Epithelial cell of esophagus (primary cell): ENCODE data around the gene THSD4.
"Not testable (repeated sequence)": the region's sequence is repeated elsewhere in the genome, so short reads cannot be mapped to it uniquely, and the experiment has no call there.

Source experiments
- DNase-seq: peaks from one replicate; pipeline ENCODE4 v3.0.0; 2010; ENCODE audit warnings: low read depth
- H3K4me3 ChIP-seq: 2 replicates; pipeline ENCODE4 v1.5.1; 2011; ENCODE audit warnings: mild to moderate bottlenecking, low read length, control low read depth
- TF ChIP-seq, protein P1 (sequence below): IDR thresholded peaks from 2 replicates; pipeline ENCODE4 v1.5.1; 2011; ENCODE audit warnings: low read depth, mild to moderate bottlenecking, low read length, control low read depth, inconsistent platforms; ENCODE audit not compliant: insufficient read depth; ENCODE audit errors: missing control alignments

THSD4 gene

GRCh38 chr15:71659730-71660067 is 544.4 kb downstream of the THSD4 start:
- TF ChIP-seq, protein P1, sequence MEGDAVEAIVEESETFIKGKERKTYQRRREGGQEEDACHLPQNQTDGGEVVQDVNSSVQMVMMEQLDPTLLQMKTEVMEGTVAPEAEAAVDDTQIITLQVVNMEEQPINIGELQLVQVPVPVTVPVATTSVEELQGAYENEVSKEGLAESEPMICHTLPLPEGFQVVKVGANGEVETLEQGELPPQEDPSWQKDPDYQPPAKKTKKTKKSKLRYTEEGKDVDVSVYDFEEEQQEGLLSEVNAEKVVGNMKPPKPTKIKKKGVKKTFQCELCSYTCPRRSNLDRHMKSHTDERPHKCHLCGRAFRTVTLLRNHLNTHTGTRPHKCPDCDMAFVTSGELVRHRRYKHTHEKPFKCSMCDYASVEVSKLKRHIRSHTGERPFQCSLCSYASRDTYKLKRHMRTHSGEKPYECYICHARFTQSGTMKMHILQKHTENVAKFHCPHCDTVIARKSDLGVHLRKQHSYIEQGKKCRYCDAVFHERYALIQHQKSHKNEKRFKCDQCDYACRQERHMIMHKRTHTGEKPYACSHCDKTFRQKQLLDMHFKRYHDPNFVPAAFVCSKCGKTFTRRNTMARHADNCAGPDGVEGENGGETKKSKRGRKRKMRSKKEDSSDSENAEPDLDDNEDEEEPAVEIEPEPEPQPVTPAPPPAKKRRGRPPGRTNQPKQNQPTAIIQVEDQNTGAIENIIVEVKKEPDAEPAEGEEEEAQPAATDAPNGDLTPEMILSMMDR: no peak
- no peak overlapping the region for H3K4me3 ChIP-seq
- DNase-seq: peak; percentile 18

DNA sequence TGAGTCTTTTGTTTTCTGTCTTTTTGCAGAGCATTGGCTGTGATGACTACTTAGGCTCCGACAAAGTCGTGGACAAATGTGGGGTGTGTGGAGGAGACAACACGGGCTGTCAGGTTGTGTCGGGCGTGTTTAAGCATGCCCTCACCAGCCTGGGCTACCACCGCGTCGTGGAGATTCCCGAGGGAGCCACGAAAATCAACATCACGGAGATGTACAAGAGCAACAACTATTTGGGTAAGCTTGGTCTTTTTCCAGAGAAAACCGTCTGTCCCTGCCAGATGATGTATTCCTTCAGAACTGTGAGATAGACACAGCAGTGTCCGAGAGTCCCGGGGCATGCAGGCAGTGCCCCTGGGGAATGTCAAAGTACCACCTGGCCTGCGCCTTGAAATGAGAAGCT is 545.2 kb downstream of the THSD4 start:
- no peak overlapping the region for H3K4me3 ChIP-seq
- TF ChIP-seq, protein P1: no peak
- DNase-seq: peak; percentile 42

- DNase-seq: no peak
- no peak overlapping the region for H3K4me3 ChIP-seq
- TF ChIP-seq, protein P1: no peak
These were observed 547.0 kb downstream of the THSD4 start for GRCh38 chr15:71662306-71662705.

DNA sequence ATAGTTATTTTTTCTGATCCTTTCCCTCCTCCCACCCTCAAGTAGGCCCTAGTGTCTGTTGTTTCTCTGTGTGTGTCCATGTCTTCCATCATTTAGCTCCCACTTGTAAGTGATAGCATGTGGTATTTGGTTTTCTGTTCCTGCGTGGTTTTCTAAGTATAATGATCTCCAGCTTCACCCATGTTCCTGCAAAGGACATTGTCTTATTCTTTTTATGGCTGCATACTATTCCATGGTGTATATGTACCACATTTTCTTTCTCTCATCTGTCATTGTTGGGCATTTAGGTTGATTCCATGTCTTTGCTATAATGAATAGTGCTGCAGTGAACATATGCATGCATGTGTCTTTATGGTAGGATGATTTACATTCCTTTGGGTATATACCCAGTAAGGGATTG is 549.4 kb downstream of the THSD4 start:
- TF ChIP-seq, protein P1: no peak
- no peak for DNase-seq
- H3K4me3 ChIP-seq: no peak overlapping the region

GRCh38 chr15:71666763-71667620 is 551.7 kb downstream of the THSD4 start:
- no peak overlapping the region for H3K4me3 ChIP-seq
- TF ChIP-seq, protein P1: no peak
- no peak for DNase-seq

- TF ChIP-seq, protein P1: no peak
- no peak overlapping the region for H3K4me3 ChIP-seq
- no peak for DNase-seq
These were observed 554.4 kb downstream of the THSD4 start for GRCh38 chr15:71669688-71670087.

DNA sequence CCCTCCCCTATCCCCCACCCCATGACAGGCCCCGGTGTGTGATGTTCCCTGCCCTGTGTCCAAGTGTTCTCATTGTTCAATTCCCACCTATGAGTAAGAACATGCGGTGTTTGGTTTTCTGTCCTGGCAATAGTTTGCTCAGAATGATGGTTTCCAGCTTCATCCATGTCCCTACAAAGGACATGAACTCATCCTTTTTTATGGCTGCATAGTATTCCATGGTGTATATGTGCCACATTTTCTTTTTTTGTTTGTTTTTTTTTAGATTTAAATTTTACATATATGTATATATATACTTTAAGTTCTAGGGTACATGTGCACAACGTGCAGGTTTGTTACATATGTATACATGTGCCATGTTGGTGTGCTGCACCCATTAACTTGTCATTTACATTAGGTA is 555.0 kb downstream of the THSD4 start:
- H3K4me3 ChIP-seq, DNase-seq: not testable (repeated sequence)
